HG03521 (cell line): Measurements from ENCODE around the gene GALNT13.

ENCODE experiments used
- ATAC-seq: cut with Tn5 transposase; IDR thresholded peaks from one replicate; pipeline ENCODE4 v1.9.1; 2021; ENCODE audit warnings: mild to moderate bottlenecking, moderate library complexity; ENCODE audit not compliant: unreplicated experiment

The GALNT13 gene

GRCh38 chr2:154203902-154204301 is 332.2 kb downstream of the GALNT13 start:
- ATAC-seq: no peak

GRCh38 chr2:154207288-154208047 is 335.7 kb downstream of the GALNT13 start:
- no peak for ATAC-seq

- no peak for ATAC-seq
Measured at GRCh38 chr2:154223726-154224125, 352.0 kb downstream of the GALNT13 start.

- ATAC-seq: no peak
Measured at GRCh38 chr2:154226931-154227330, 355.2 kb downstream of the GALNT13 start.

- no peak for ATAC-seq
Measured at GRCh38 chr2:154228566-154229280, 357.0 kb downstream of the GALNT13 start.

- no peak for ATAC-seq
Measured at GRCh38 chr2:154229966-154230365, 358.2 kb downstream of the GALNT13 start.

GRCh38 chr2:154231021-154231420 is 359.3 kb downstream of the GALNT13 start:
- ATAC-seq: no peak

- no peak for ATAC-seq
Measured at GRCh38 chr2:154233231-154233630, 361.5 kb downstream of the GALNT13 start.

GRCh38 chr2:154238252-154238651 is 366.5 kb downstream of the GALNT13 start:
- no peak for ATAC-seq

- no peak for ATAC-seq
Measured at GRCh38 chr2:154240316-154240715, 368.6 kb downstream of the GALNT13 start.

GRCh38 chr2:154240921-154241379 is 369.2 kb downstream of the GALNT13 start:
- ATAC-seq: no peak

GRCh38 chr2:154242687-154243086 is 371.0 kb downstream of the GALNT13 start:
- ATAC-seq: no peak

GRCh38 chr2:154243685-154244084 is 372.0 kb downstream of the GALNT13 start:
- no peak for ATAC-seq

GRCh38 chr2:154244932-154245331 is 373.2 kb downstream of the GALNT13 start:
- ATAC-seq: no peak

GRCh38 chr2:154247503-154247902 is 375.8 kb downstream of the GALNT13 start:
- ATAC-seq: no peak

- no peak for ATAC-seq
Measured at GRCh38 chr2:154256136-154256535, 384.4 kb downstream of the GALNT13 start.

GRCh38 chr2:154259030-154259429 is 387.3 kb downstream of the GALNT13 start:
- no peak for ATAC-seq

- ATAC-seq: no peak
Measured at GRCh38 chr2:154261473-154262027, 389.8 kb downstream of the GALNT13 start.

- no peak for ATAC-seq
Measured at GRCh38 chr2:154263206-154263605, 391.5 kb downstream of the GALNT13 start.

GRCh38 chr2:154264024-154264423 is 392.3 kb downstream of the GALNT13 start:
- ATAC-seq: no peak

- ATAC-seq: no peak
Measured at GRCh38 chr2:154267983-154268382, 396.3 kb downstream of the GALNT13 start.

- ATAC-seq: no peak
Measured at GRCh38 chr2:154280543-154280942, 408.8 kb downstream of the GALNT13 start.
